CD4-positive, alpha-beta T cell (primary cell): ENCODE data around the gene FILIP1. TPM values are rescaled to one million over a fixed set of nuclear protein-coding genes. Genes with fewer than 3 reads are reported as not detected.

Experiments used
- ATAC-seq: fragments of 200-7000 bp; cut with Tn5 transposase; one replicate; pipeline ENCODE4 v1.10.0; 2022; ENCODE audit warnings: mild to moderate bottlenecking; ENCODE audit not compliant: poor library complexity
- CTCF ChIA-PET: fragments of 350-600 bp; sonication (Branson Sonifier 250); formaldehyde crosslinking; loops from one replicate; lab custom pipeline; 2021; ENCODE audit warnings: antibody characterized with exemption, inconsistent platforms; lab: Charles Lee
- POLR2A ChIA-PET: fragments of 350-600 bp; sonication (Branson Sonifier 250); formaldehyde crosslinking; loops from one replicate; lab custom pipeline; 2021; ENCODE audit warnings: antibody characterized with exemption, inconsistent platforms; lab: Charles Lee
- DNase-seq, 14 experiments: peaks; one replicate each; pipeline ENCODE4 v3.0.0-alpha.2; 2013 to 2020; ENCODE audit warnings: mixed read lengths in 2 of 14
- H3K27ac ChIP-seq, 2 donors: one replicate each; pipeline versions ENCODE4 v1.5.1 to v1.7.0; 2013; ENCODE audit warnings: low read length in 2 of 2, low read depth in 1 of 2, mild to moderate bottlenecking in 1 of 2
- H3K27me3 ChIP-seq, 2 experiments: 1 replicate in 1 of 2; 2 replicates in 1 of 2; pipeline versions ENCODE4 v1.6.1 to v1.7.0; 2013; ENCODE audit warnings: low read length in 2 of 2, control low read depth in 1 of 2, mild to moderate bottlenecking in 1 of 2, moderate library complexity in 1 of 2; ENCODE audit not compliant: insufficient read depth in 2 of 2, control insufficient read depth in 1 of 2
- H3K36me3 ChIP-seq: one replicate; pipeline ENCODE4 v1.6.1; 2013; ENCODE audit warnings: low read length, control low read depth; ENCODE audit not compliant: insufficient read depth
- H3K4me1 ChIP-seq: one replicate; pipeline ENCODE4 v1.6.1; 2013; ENCODE audit warnings: low read length, control low read depth; ENCODE audit not compliant: insufficient read depth
- H3K4me3 ChIP-seq: one replicate; pipeline ENCODE4 v1.5.1; 2013; ENCODE audit warnings: mild to moderate bottlenecking, low read length, moderate library complexity
- H3K9me3 ChIP-seq, 2 experiments: 1 replicate in 1 of 2; 2 replicates in 1 of 2; pipeline versions ENCODE4 v1.6.1 to v1.7.0; 2013; ENCODE audit warnings: low read length in 2 of 2, mild to moderate bottlenecking in 2 of 2, control low read depth in 1 of 2, moderate library complexity in 1 of 2; ENCODE audit not compliant: control insufficient read depth in 1 of 2, insufficient read depth in 1 of 2
- H3K27ac Mint-ChIP-seq: one replicate; pipeline ENCODE4 v1.8.0; 2020; ENCODE audit warnings: mixed read lengths
- H3K27me3 Mint-ChIP-seq: one replicate; pipeline ENCODE4 v1.8.0; 2021; ENCODE audit warnings: mixed read lengths
- H3K36me3 Mint-ChIP-seq: one replicate; pipeline ENCODE4 v1.8.0; 2021; ENCODE audit warnings: low read depth, mixed read lengths
- H3K4me1 Mint-ChIP-seq: one replicate; pipeline ENCODE4 v1.8.0; 2021; ENCODE audit warnings: low read depth, mixed read lengths
- H3K4me3 Mint-ChIP-seq: one replicate; pipeline ENCODE4 v1.8.0; 2020; ENCODE audit warnings: mild to moderate bottlenecking, mixed read lengths
- H3K9me3 Mint-ChIP-seq: one replicate; pipeline ENCODE4 v1.8.0; 2020; ENCODE audit warnings: mixed read lengths
- CTCF ChIP-seq: fragments of 200-600 bp; IDR thresholded peaks from one replicate; pipeline ENCODE4 v1.8.0; 2022; ENCODE audit warnings: antibody characterized with exemption, mild to moderate bottlenecking
- intact Hi-C, 2 experiments: fragments of 100-400 bp; cut with DNase I in 1 of 2; cut with micrococcal nuclease in 1 of 2; formaldehyde crosslinking; loops; one replicate each; pipeline versions ENCODE4 v1.15.1 to v1.9.0; 2023 to 2025; cut with DNase I, micrococcal nuclease
- total RNA-seq, 174 experiments: library from RNA in 2 of 174; stranded (reverse) in 2 of 174; gene quantifications; one replicate each; pipeline ENCODE4 v1.2.3 and lab custom pipeline; 2021 to 2026

The FILIP1 gene
- total RNA-seq, 2 experiments from 2014 or later: 0.06 TPM; not detected in 1

DNA sequence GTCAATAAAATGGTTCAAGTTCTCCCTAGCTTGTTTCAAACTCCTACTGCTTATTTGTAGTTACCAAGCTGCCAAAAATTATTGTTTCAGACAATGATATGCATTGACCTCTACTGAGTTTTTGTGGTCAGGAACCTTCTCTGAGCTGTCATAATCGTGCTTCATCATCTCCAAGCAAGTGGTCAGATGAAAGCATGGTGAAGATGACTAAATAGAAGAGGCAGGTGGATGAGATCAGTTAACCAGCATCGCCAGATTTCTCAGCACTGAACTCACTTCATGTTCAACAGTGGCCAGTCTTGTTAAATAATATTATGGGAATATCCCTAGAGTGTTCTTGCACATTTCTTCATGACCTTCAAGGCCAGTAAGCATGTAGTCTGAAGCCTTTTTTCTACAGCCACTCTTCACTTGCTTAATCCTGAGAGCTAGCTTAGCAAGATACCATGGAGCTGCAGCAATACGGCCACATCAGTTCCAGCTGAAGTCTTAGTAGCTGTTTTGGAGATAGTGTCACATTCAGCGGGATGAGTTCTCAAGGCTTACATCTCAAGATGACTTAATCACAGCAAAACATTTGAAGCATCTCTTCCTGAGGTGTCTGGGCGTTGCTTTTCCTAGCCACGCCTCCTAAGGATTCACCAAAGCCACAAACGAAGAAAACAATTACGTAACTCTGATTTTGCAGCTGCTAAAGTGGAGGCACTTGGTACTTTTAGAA is 107.4 kb downstream of the FILIP1 start:
- Mint-ChIP-seq H3K27me3 (peaks cover 16% of the 10 kb centered on the region), H3K36me3 (no peaks in the 10 kb centered on the region), H3K4me3 (no peak overlapping the region), H3K4me1 (no peaks in the 10 kb centered on the region), H3K9me3 (no peaks in the 10 kb centered on the region), H3K27ac (no peak overlapping the region)
- H3K4me3 ChIP-seq: no peak overlapping the region
- H3K36me3 ChIP-seq: no peaks in the 10 kb centered on the region
- no peak overlapping the region for H3K27ac ChIP-seq
- intact Hi-C loops: no loop called here
- no peak for ATAC-seq
- no peak for DNase-seq
- CTCF ChIA-PET: no interaction called here
- no peaks in the 10 kb centered on the region for H3K4me1 ChIP-seq
- POLR2A ChIA-PET: no interaction called here
- H3K9me3 ChIP-seq: no peaks in the 10 kb centered on the region
- TF ChIP-seq CTCF: no peak
- peaks cover 0 to 10% of the 10 kb centered on the region in 2 experiments for H3K27me3 ChIP-seq

DNA sequence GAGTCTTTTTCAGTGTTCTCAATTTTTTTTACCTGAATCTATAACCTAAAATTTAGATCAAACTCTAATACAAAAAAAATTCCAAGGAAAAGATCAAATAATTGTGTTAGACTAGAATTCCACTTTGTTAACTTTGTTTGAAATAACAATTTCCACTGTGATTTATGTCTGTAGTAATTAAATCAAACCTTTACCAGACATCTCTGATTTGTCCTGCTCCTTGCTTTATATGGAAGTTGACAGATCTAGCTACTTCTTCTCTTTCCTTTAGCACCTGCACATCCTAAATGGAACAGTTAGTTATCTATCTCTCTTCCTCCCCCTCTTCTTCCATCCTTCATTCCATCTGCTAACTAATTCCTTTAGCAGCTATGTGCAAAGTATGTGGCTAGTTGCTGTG is 109.5 kb downstream of the FILIP1 start:
- Histone ChIP-seq H3K4me1 (no peaks in the 10 kb centered on the region), H3K27me3 (peaks cover 0 to 4% of the 10 kb centered on the region in 2 experiments), H3K27ac (no peak overlapping the region), H3K4me3 (no peak overlapping the region), H3K36me3 (no peaks in the 10 kb centered on the region), H3K9me3 (no peaks in the 10 kb centered on the region)
- ChIA-PET CTCF (interaction anchor here (0.6 kb wide), 1 partner anchor 13 kb away, joined by 3 read pairs; no protein-coding TSS in a partner anchor), POLR2A (no interaction called here)
- Mint-ChIP-seq H3K9me3 (no peaks in the 10 kb centered on the region), H3K27me3 (peaks cover 15% of the 10 kb centered on the region), H3K36me3 (no peaks in the 10 kb centered on the region), H3K4me3 (no peak overlapping the region), H3K27ac (no peak overlapping the region), H3K4me1 (no peaks in the 10 kb centered on the region)
- no peak for TF ChIP-seq CTCF
- no peak for DNase-seq
- no peak for ATAC-seq
- intact Hi-C loops: no loop called here

- POLR2A ChIA-PET: no interaction called here
- H3K27me3 ChIP-seq: peaks cover 0 to 4% of the 10 kb centered on the region in 2 experiments
- CTCF ChIA-PET: no interaction called here
- Mint-ChIP-seq H3K27ac (no peak overlapping the region), H3K4me3 (no peak overlapping the region), H3K4me1 (no peaks in the 10 kb centered on the region), H3K9me3 (no peaks in the 10 kb centered on the region), H3K27me3 (peaks cover 6% of the 10 kb centered on the region), H3K36me3 (no peaks in the 10 kb centered on the region)
- H3K4me1 ChIP-seq: no peaks in the 10 kb centered on the region
- H3K9me3 ChIP-seq: no peaks in the 10 kb centered on the region
- H3K27ac ChIP-seq: no peak overlapping the region
- no peaks in the 10 kb centered on the region for H3K36me3 ChIP-seq
- no peak overlapping the region for H3K4me3 ChIP-seq
- DNase-seq: no peak
- intact Hi-C loops: no loop called here
- TF ChIP-seq CTCF: no peak
- no peak for ATAC-seq
Observed at GRCh38 chr6:75382634-75382900, 111.0 kb downstream of the FILIP1 start.
